Astrocyte (in vitro differentiated cells and primary cell): Measurements from ENCODE around the gene IGF2R. TPM values are rescaled to one million over a fixed set of nuclear protein-coding genes. Genes with fewer than 3 reads are reported as not detected.

Experiments used
- DNase-seq: peaks from one replicate; pipeline ENCODE4 v3.0.0-alpha.2; 2010; ENCODE audit warnings: low read depth
- FAIRE-seq: peaks from 2 replicates; lab custom pipeline; 2011; peaks lifted over from hg19 to GRCh38; lab: Jason Lieb, UNC
- H2AFZ ChIP-seq: 2 replicates; pipeline ENCODE4 v1.6.0; 2012; ENCODE audit warnings: low read depth, low read length, inconsistent platforms
- H3K27ac ChIP-seq: 2 replicates; pipeline ENCODE4 v1.5.1; 2011; ENCODE audit warnings: low read depth, low read length, inconsistent platforms
- H3K27me3 ChIP-seq: 2 replicates; pipeline ENCODE4 v1.6.0; 2011; ENCODE audit warnings: low read length, inconsistent platforms; ENCODE audit not compliant: insufficient read depth
- H3K36me3 ChIP-seq: 2 replicates; pipeline ENCODE4 v1.5.1; 2011; ENCODE audit warnings: low read length, inconsistent platforms; ENCODE audit not compliant: insufficient read depth
- H3K4me1 ChIP-seq: 2 replicates; pipeline ENCODE4 v1.5.1; 2011; ENCODE audit warnings: low read length, inconsistent platforms; ENCODE audit not compliant: insufficient read depth
- H3K4me2 ChIP-seq: 2 replicates; pipeline ENCODE4 v1.6.0; 2012; ENCODE audit warnings: low read length, inconsistent platforms
- H3K4me3 ChIP-seq: 2 replicates; pipeline ENCODE4 v1.5.1; 2011; ENCODE audit warnings: low read depth, mild to moderate bottlenecking, low read length, inconsistent platforms; ENCODE audit not compliant: insufficient read depth
- H3K79me2 ChIP-seq: 2 replicates; pipeline ENCODE4 v1.6.0; 2012; ENCODE audit warnings: mild to moderate bottlenecking, low read length, inconsistent platforms; ENCODE audit not compliant: insufficient read depth
- H3K9ac ChIP-seq: 2 replicates; pipeline ENCODE4 v1.6.0; 2012; ENCODE audit warnings: mild to moderate bottlenecking, low read length, inconsistent platforms
- H3K9me3 ChIP-seq: 2 replicates; pipeline ENCODE4 v1.5.1; 2012; ENCODE audit warnings: low read depth, mild to moderate bottlenecking, low read length, inconsistent platforms; ENCODE audit not compliant: insufficient read depth
- H4K20me1 ChIP-seq: 2 replicates; pipeline ENCODE4 v1.6.0; 2012; ENCODE audit warnings: low read length, inconsistent platforms; ENCODE audit not compliant: insufficient read depth
- H3K27ac Mint-ChIP-seq: one replicate; pipeline ENCODE4 v1.8.0; 2021; ENCODE audit warnings: mild to moderate bottlenecking, mixed read lengths; ENCODE audit not compliant: unreplicated experiment
- H3K27me3 Mint-ChIP-seq: one replicate; pipeline ENCODE4 v1.8.0; 2021; ENCODE audit warnings: low read depth, mixed read lengths; ENCODE audit not compliant: unreplicated experiment
- H3K36me3 Mint-ChIP-seq: one replicate; pipeline ENCODE4 v1.8.0; 2021; ENCODE audit warnings: low read depth, mixed read lengths; ENCODE audit not compliant: unreplicated experiment
- H3K4me1 Mint-ChIP-seq: one replicate; pipeline ENCODE4 v1.8.0; 2021; ENCODE audit warnings: low read depth, mixed read lengths; ENCODE audit not compliant: unreplicated experiment
- H3K4me3 Mint-ChIP-seq: one replicate; pipeline ENCODE4 v1.8.0; 2021; ENCODE audit warnings: mild to moderate bottlenecking, moderate library complexity, mixed read lengths; ENCODE audit not compliant: unreplicated experiment
- H3K9me3 Mint-ChIP-seq: one replicate; pipeline ENCODE4 v1.8.0; 2021; ENCODE audit warnings: mild to moderate bottlenecking, mixed read lengths; ENCODE audit not compliant: unreplicated experiment
- EZH2 ChIP-seq: IDR thresholded peaks from 2 replicates; pipeline ENCODE4 v1.6.1; 2012; ENCODE audit warnings: mild to moderate bottlenecking, low read length, inconsistent platforms; ENCODE audit not compliant: insufficient read depth
- total RNA-seq: library from RNA; stranded (reverse); gene quantifications from 2 replicates; pipeline ENCODE4 v1.2.1, GENCODE V29; 2021
- TF ChIP-seq, protein P1 (sequence below): IDR thresholded peaks from 2 replicates; pipeline ENCODE4 v1.5.1; 2011; ENCODE audit warnings: low read depth, mild to moderate bottlenecking, inconsistent platforms, low read length, moderate library complexity; ENCODE audit not compliant: insufficient read depth

The IGF2R gene
- total RNA-seq, 1 donor from 2014 or later: 173 TPM

DNA sequence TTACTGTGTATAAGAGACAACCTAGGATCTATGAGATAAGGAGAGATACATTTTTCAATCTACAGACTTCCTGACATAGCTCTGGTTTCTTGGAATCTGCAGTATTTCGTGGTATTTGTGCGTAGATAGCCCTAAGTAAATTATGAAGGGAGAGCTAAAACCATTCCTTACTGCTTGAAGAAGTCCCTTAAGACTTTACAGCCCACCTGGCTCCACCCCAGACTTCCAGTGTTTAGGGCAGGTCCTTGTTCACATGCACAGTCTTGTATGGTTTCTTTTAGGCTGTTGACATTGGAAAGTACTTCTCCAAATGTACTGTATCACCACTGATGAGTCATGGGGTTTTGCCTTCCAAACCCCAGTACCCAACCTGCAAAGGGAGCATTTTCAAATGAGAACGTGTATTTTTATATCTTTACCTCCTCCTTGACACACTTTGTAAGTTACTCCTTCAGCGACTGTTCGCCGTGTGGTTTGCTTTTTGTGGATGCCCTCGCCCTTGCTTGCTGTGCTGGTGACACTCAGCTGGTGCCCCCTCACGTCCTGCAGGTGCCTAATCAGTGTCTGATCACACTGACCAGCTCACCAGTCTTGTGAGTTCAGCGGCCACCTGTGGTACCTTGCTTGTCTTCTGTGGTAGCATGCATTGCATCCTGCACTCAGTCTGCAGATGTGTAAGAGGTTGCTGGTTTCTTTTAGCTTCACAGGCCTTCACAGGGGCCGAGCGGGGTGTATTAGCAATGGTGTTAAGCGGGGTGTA is 73.3 kb downstream of the IGF2R start:
- Histone ChIP-seq H3K4me3 (peak overlapping the region; percentile 31), H3K9me3 (no peaks in the 10 kb centered on the region), H3K79me2 (no peaks in the 10 kb centered on the region), H3K27me3 (no peaks in the 10 kb centered on the region), H3K36me3 (peaks cover 26% of the 10 kb centered on the region), H3K4me1 (peaks cover 31% of the 10 kb centered on the region), H2AFZ (no peak overlapping the region), H3K4me2 (peak overlapping the region; percentile 81), H4K20me1 (peaks cover 19% of the 10 kb centered on the region), H3K27ac (peak overlapping the region; percentile 83), H3K9ac (peak overlapping the region; percentile 63)
- H3K9me3 Mint-ChIP-seq: no peaks in the 10 kb centered on the region
- peak; percentile 84 for DNase-seq
- peaks cover 27% of the 10 kb centered on the region for H3K36me3 Mint-ChIP-seq
- FAIRE-seq: peak; percentile 17
- peak overlapping the region; percentile 28 for H3K27ac Mint-ChIP-seq
- no peak overlapping the region for H3K4me3 Mint-ChIP-seq
- TF ChIP-seq, protein P1, sequence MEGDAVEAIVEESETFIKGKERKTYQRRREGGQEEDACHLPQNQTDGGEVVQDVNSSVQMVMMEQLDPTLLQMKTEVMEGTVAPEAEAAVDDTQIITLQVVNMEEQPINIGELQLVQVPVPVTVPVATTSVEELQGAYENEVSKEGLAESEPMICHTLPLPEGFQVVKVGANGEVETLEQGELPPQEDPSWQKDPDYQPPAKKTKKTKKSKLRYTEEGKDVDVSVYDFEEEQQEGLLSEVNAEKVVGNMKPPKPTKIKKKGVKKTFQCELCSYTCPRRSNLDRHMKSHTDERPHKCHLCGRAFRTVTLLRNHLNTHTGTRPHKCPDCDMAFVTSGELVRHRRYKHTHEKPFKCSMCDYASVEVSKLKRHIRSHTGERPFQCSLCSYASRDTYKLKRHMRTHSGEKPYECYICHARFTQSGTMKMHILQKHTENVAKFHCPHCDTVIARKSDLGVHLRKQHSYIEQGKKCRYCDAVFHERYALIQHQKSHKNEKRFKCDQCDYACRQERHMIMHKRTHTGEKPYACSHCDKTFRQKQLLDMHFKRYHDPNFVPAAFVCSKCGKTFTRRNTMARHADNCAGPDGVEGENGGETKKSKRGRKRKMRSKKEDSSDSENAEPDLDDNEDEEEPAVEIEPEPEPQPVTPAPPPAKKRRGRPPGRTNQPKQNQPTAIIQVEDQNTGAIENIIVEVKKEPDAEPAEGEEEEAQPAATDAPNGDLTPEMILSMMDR: no peak
- no peak for TF ChIP-seq EZH2
- H3K27me3 Mint-ChIP-seq: no peaks in the 10 kb centered on the region
- peaks cover 10% of the 10 kb centered on the region for H3K4me1 Mint-ChIP-seq

DNA sequence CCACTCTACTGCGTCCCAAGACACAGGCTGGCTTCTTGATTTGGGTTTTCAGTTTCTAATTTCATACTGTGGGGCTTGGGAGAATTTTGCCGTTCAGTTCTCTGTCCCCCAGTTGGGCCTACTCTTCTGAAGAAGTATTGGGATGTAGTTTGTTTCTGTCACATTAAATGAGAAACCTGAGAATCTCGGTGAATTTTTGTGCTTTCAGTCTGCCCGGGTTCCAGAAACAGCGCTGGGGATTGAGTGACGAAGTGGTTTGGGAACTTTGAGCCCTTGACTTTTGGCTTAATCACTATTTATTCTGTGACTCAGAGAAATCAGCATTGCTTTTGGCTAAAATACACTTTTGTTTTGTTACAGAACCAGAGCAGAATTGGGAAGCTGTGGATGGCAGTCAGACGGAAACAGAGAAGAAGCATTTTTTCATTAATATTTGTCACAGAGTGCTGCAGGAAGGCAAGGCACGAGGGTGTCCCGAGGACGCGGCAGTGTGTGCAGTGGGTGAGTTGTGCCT is 74.0 kb downstream of the IGF2R start:
- Mint-ChIP-seq H3K4me3 (no peak overlapping the region), H3K27ac (no peak overlapping the region), H3K9me3 (no peaks in the 10 kb centered on the region), H3K4me1 (peaks cover 10% of the 10 kb centered on the region), H3K27me3 (no peaks in the 10 kb centered on the region), H3K36me3 (peaks cover 27% of the 10 kb centered on the region)
- TF ChIP-seq, protein P1: no peak
- no peak for TF ChIP-seq EZH2
- Histone ChIP-seq H3K27me3 (no peaks in the 10 kb centered on the region), H3K27ac (peak overlapping the region; percentile 83), H3K9ac (peak overlapping the region; percentile 63), H3K4me2 (peak overlapping the region; percentile 81), H3K4me3 (peak overlapping the region; percentile 31), H3K79me2 (no peaks in the 10 kb centered on the region), H3K4me1 (peaks cover 28% of the 10 kb centered on the region), H2AFZ (no peak overlapping the region), H4K20me1 (peaks cover 19% of the 10 kb centered on the region), H3K9me3 (no peaks in the 10 kb centered on the region), H3K36me3 (peaks cover 29% of the 10 kb centered on the region)
- FAIRE-seq: peak; percentile 77
- DNase-seq: peak; percentile 63

DNA sequence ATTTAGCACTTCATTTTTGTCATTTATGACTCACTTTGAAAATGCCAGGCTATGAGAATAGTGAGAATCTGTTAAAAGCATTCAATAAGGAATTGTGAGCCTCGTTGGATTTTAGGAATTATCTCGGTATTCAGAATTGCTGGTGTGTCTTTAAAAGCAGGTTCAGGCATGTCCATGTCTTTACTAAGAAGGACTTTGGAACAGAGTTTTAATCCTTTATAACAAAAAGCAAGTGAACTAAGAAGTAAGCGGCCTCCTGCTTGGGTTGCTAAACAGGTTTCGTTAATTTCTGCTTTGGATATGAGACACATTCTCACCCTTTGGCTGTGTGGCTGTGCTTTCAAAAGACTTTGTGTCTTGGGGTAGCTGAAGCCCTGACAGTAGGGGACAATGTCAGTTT is 74.9 kb downstream of the IGF2R start:
- H3K4me3 ChIP-seq: no peak overlapping the region
- TF ChIP-seq, protein P1: no peak
- TF ChIP-seq EZH2: no peak
- H3K4me1 Mint-ChIP-seq: peaks cover 17% of the 10 kb centered on the region
- FAIRE-seq: no peak
- H3K27ac ChIP-seq: peak overlapping the region; percentile 83
- H3K4me2 ChIP-seq: peak overlapping the region; percentile 81
- H3K4me3 Mint-ChIP-seq: no peak overlapping the region
- H3K4me1 ChIP-seq: peaks cover 28% of the 10 kb centered on the region
- H3K27me3 Mint-ChIP-seq: no peaks in the 10 kb centered on the region
- no peaks in the 10 kb centered on the region for H3K9me3 ChIP-seq
- no peak for DNase-seq
- no peaks in the 10 kb centered on the region for H3K79me2 ChIP-seq
- no peak overlapping the region for H3K9ac ChIP-seq
- H3K9me3 Mint-ChIP-seq: no peaks in the 10 kb centered on the region
- no peak overlapping the region for H3K27ac Mint-ChIP-seq
- peaks cover 27% of the 10 kb centered on the region for H3K36me3 Mint-ChIP-seq
- no peak overlapping the region for H2AFZ ChIP-seq
- H3K27me3 ChIP-seq: no peaks in the 10 kb centered on the region
- H4K20me1 ChIP-seq: peaks cover 19% of the 10 kb centered on the region
- H3K36me3 ChIP-seq: peaks cover 38% of the 10 kb centered on the region
